ENCODE data around the gene HMCN1.

GRCh38 chr1:185704181-185704580 is 30.0 kb upstream of the HMCN1 start:
- TF ChIP-seq CTCF (IDR thresholded peaks at IDR 0.05) (no peak), ZFX (IDR thresholded peaks at IDR 0.05; ENCODE audit: borderline replicate concordance) (no peak)

All from 22Rv1 (cell line).